AML-193 (cell line): ENCODE measurements around the gene FGFBP1.
A peak's percentile ranks its signal among the peaks of the same experiment; 100 is the strongest.
"Not testable (repeated sequence)": the region's sequence is repeated elsewhere in the genome, so short reads cannot be mapped to it uniquely, and the experiment has no call there.

Source experiments
- DNase-seq, 2 experiments: peaks; one replicate each; lab custom pipeline; 2025; lab: John Stamatoyannopoulos, UW

The FGFBP1 gene

DNA sequence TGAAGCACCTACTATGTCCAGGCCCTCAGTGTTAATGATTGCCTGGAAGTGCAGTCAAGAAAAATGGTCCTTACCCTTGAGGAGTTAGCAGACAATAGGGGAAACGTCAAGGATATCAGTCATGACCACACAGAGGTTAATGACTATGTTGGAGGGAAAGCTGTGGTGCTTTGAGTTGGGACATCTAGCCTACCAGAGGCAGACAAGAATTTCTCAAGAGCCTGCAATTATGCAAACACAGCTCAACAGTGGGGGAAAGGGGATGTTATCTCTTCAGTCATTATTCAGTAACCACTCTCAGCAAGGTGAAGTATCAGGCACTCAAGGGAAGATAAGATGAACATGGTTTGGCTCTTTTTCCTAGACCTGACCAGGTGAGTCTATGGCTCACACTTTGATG, 7.0 kb upstream of the FGFBP1 start:
- DNase-seq = peak; percentile 88

DNA sequence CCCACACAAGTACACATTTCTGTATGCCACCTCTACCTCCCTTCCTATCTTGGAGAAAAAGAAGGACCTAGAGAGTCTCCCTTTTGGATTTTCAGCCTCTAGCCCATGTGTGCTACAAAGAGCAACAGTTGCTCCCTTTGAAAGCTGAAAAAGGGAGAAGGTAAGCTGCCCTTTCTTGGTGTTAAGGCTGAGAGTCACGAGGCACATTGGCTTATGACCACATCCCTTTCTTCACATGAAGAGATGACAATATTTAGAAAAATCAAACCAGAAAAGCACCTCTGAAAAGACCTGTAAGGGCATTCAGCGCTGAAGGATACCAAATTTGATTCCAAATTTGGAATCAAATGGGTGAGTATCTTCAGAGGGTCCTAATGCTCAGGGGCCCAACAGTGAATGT, 6.4 kb upstream of the FGFBP1 start:
- no peak for DNase-seq

DNA sequence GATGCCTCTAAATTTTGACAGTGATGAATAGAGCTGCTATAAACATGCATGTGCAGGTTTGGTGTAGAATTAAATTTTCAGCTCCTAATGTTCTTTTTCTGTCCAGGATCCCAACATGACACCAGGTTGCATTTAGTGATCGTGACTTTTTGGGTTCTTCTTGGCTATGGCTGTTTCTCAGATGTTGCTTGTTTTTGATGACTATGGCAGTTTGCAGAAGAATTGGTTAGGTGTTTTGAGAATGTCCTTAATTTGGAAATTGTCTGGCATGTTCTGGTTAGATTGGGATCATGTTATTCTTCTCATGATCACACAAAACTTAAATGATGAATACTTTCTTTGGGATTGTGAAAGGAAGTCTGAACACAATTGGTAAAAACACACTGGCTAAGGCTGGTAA, 3.7 kb upstream of the FGFBP1 start:
- DNase-seq = no peak

DNA sequence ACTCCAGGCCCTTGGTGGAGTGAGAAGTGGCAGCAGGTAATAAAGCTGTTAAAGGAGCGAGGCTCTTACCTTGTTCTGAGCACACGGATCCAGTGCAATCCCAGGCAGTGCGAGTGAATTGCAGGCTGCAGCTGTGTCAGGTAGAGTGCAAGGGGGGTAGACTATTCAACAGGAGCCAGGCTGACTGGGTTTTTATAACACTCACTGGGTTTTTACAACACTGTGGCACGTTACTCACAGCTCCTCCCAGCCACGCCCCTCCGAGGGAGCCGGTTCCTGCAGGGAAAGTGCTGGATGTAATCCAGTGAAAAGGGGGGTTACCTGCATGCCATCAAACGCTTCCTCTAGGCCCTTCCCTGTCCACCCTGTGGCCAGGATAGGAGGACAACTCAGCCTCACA, 358 bp downstream of the FGFBP1 start:
- no peak for DNase-seq

DNA sequence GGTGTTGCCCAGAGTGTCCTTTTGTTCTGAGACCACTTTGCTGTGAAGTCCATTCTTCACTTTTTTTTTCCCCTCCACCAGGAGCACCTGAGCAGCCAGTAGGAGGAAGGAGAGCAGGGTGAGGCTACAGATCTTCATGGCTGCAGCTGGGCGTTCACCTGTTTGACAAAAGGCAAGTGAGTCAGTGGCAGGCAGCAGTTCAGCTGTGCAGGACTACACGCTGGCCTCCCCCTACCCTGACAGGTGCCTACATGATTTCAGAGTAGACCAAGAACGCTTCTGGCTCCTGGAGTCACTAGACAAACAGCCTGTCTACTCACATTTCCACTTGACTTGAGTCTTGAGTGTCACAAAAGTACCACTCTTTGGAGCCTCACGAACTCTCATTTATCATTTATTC, 2.0 kb downstream of the FGFBP1 start:
- no peak for DNase-seq

DNA sequence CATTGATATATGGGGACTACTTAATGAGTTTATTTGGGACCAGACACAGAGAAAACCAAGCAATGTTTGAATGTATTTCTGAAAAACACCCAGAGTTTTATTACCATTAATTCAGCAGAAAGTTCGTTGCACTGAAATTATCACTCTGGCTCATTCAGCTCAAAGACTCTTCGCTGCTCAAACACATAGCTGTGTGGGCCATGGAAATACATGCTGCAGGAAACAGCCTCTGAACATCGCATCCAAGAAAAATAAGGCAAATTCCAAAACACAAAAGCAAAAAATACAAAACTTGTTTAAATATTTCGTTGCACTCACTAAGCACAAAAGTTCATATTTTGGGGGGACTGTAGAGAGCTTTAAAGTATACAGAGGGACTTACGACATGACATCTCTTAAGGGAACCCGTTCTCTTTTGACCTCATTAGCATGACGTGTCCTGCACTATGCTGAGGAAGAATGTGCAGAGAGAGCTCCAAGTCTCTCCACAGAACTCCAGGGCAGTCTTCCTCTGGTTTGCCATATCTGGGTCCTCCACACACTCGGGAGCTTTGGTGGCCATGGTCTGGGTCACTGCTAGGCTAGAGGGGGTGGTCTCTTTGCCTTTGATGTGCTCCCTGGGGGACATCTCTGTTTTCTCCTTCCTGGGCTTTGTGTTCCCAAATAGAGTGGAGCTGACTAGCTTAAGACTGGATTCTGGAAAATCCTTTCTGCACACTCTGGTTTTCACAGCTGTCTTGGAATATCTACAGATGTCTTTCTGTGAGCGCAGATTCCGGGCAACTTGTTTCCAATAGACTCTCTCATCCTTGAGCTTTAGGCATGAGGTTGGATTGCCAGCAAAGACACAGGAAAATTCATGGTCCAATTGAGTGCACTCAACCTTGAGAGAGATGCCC, 2.8 kb downstream of the FGFBP1 start:
- DNase-seq = no peak

DNA sequence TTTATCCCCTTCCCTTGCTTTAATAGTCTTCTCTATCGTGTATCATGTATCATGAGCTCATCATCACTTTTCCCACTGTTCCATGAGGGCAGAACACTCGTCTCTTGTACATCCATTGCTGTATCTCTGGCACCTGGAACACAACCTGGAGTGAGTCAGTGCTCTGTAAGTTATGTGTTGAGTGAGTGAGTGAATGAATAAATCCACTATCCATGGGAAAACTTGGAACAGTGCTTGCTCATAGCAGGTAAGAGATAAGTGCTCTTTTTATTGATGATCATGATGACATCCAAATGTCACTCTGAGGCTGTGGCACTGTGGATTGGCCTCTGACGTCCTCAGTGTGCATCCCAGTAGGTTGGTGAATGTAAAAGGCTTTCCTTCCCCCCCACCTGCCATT, 4.3 kb downstream of the FGFBP1 start:
- no peak for DNase-seq

DNA sequence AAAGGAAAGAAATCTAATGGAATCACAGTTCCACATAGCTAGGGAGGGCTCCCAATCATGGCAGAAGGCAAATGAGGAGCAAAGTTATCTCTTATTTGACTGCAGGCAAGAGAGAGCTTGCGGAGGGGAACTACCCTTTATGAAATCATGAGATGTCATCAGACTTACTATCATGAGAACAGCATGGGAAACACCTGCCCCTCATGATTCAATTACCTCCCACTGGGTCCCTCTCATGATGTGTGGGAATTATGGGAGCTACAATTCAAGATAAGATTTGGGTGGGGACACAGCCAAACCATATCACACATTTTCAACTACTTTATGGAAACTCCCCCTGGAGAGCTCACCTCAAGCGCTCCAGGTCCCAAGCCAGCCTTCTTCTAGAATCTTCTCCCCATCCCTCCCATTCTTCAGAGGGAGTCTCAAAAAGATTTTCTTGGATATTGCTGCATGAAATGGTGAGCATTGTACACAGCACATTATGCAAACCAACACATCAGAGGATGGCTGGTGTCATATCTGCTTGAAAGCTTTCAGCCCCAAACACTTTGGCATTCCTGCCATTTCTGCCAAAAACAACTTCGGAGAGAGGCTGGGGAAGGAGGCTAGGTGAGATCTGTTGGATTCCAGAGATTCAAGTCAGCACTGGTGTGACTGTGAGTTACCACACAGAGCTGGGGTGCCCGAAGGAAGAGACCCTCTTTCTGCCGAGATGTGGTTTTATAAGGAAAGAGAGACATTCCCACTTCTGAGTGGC, 6.9 kb downstream of the FGFBP1 start:
- DNase-seq = no peak

DNA sequence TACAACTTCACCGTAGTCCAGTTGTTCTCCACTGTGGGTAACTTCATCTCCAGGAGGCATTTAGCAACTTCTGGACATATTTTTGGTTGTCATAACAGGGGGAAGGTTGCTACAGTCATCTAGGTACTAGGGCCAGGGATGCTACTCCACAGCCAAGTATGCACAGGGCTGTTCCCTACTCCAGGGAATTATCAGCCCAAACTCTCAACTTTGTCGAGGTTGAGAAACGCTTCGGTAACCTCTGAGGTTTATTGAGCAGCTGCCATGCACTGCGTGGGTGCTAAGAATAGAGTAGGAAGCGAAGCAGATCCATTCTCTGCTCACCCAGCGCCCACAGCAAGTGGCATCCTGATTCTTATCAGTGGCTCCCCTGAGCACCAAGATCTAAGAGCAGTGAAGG, 8.2 kb downstream of the FGFBP1 start:
- no peak for DNase-seq

DNA sequence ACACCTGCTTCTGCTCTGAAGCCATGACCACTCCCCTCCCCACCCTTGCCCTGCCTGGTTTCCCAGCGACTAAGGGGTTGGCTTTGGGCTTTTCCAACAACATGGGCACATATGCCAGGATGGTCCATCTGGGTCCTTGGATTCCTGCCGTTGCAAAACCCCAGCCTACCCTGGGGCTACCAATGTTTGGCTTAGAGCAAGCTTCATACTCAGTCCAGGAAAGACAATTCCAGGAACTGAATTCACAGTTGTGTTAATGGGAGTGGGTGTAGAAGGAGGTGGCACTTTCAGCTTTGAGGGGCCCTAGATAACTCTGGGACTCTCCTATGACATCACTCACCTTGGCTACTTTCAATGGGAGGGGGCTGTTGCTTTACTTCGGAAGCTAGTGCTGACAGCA, 9.0 kb downstream of the FGFBP1 start:
- no peak for DNase-seq

DNA sequence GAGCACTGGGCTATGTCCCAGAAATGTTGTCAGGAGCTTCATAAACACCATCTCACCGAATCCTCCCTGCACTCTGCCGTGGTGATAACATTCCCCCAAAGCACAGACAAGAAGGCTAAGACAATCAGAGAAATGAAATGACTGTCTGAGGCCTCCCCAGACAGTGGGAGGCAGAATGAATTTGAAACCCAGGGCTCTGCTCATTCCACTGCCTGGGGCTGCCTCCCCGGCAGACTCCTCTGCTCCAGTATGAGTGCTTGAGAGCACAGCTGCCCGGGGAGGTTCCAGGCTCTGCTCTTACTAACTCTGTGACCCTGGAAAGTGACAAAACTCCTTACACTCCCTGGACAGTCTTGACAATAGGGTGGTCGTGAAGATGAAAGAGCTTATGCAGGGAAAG, 9.7 kb downstream of the FGFBP1 start:
- no peak for DNase-seq

DNA sequence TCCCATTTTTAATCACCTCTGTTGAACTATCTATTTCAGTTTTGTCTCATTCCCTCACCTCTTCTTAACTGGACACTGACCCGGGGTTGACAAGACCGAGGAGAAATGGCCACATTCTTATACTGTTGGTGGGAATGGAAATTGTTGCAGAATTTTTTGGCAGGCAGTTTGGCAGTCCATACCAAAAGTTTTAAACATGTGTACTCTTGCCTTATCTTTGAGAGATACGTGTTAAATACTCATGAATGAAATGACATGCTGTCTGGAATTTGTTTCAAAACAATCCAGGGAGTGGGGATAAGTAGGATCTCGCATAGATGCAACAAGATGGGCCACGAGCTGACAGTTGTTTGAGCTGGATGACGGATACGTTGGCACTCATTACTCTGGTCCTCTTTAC, 12.1 kb downstream of the FGFBP1 start:
- DNase-seq = no peak

DNA sequence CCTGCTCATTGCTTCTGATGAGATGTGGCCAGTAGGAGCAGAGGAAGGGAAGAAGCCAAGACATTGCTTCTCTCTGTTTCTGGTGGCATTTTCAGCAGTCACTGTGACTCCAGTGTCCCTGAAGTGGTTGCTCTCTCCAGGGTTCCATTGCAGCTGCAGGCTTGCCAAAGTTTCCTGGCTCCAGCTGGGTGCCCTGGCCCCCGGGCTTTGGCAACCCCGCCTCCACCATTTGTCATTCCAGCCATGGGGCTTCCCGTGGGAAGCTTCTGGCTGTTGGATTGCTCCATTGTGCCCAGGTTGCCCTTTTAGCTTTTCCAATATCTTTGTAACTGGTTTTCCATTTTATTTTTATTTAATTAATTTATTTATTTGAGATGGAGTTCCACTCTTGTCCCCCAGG, 12.7 kb downstream of the FGFBP1 start:
- no peak for DNase-seq

DNA sequence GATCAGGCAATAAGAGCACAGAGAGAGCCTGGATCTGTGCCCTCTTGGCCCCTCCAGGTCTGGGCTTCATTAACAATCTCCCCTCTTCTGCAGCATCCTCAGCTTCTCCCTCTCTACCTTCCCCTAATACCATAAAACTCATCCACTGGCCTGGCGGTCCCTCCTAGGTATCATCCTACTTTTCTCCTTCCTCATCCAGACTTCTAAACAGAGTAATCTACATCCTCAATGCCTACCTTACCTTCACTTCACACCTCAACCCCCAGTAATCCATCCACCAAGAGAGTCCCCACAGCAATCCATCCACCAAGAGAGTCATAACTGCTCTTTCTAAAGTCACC, 17.0 kb downstream of the FGFBP1 start:
- DNase-seq = no peak

DNA sequence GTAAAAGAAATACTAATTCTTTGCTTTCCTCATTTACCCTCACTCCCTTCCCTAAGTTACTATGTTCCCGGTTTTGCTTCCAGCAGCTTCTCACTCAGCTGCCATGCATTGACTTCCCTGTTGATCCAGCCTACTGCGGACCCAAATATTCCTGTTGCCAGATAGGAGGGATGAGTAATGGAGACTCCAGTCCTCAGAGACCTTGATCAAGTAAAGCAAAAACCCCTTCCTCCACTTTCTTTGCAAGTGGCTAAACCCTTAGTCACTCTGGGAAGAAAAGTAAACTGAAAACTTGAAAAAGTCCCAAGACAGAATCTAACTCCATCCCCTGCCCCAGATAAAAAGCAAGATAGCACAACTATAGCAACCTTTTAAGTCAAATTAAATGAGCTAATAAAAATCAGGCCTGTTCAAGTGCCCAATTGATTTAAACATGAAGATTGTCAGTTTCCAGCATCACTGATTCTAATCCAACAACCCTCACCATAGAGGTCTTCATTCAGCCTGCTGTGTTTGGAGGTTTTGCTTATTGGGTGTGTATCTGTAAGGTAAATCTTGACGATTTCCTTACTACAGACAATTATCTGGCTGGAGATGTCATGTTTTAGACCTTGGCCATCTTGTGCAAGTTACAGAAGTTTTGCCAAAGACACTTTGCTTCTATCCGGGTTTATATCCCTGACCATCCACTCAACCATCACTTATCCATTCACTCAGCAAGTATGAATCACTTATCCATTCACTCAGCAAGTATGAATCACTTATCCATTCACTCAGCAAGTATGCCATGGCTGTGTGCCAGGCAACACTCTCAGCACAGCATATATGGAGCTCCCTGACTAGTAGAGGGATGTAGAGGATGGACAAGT, 17.6 kb downstream of the FGFBP1 start:
- no peak for DNase-seq

DNA sequence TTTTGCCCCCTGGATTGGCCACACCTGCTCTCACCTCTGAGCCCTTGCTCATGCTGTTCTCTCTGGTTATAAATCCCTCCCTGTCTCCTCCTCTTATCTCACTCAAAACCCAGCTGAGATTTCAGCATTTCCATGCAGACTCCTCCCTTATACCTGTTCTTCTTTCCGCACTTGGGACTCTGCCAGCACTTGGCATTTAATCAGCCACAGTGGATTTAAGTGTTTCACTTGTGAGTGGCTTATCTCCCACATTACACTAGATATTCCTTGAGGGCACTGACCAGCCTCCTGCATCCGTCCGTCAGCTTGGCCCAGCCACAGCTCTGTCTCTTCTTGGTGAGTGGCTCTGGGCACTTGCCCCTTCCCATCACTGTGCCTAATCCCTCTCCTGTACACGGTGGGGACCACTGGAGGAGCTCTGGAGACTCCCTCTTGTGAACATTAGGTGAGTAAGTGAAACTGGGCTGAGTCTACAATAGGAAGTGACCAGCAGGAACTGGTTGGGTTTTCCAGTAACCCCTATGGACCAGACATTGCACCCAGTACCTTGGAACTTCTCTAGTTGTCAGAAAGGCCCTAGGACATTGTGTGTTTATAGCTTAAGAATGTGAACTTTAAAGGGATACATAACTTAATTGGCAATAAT, 19.9 kb downstream of the FGFBP1 start:
- no peak for DNase-seq

DNA sequence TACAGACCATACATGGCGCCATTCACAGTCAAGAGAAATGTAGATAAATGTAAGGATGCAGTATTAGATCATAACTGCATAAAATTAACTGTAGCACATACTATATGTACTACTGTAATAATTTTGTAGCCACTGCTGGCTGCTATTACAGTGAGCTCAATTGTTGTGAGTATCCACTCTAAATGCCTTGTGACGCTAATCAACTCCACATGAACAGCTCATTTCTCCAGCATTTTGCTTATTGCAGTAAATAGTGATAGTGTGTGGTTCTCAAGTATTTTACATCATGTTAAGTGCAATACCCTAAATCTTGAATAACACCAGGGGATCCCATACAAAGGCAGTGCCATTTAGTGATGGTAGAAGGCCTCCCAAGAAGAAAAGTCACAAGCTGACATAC, 21.2 kb downstream of the FGFBP1 start:
- no peak for DNase-seq

DNA sequence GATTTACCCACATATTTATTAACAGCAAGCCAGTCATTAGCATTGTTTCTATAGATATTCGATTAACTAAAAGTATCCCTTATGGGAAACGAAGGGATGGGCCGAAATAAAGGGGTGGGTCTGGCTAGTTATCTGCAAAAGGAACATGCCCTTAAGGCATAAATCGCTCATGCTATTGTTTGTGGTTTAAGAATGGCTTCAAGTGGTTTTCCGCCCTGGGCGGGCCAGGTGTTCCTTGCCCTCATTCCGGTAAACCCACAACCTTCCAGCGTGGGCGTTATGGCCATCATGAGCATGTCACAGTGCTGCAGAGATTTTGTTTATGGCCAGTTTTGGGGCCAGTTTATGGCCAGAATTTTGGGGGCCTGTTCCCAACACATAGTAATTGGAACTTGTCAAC, 22.2 kb downstream of the FGFBP1 start:
- not testable (repeated sequence) for DNase-seq

DNA sequence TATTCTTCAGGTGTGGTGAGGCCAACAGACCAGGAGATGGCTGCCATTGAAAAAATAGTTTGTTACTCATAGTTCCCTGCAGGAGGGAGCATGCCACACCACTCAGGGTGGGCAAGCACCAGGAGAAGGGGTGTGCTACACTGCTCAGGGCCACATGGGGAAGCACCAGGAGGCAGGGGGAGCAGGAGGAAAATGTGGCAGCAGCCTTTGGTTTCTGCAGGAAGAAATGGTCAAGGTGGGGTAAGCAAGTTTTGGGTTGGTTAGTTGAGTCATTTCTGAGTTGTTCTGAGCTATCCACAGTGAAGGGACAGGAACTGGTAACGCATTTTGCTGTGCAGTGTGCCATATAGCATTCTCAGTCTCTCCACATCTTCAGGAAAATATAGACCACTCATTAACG, 23.8 kb downstream of the FGFBP1 start:
- no peak for DNase-seq

DNA sequence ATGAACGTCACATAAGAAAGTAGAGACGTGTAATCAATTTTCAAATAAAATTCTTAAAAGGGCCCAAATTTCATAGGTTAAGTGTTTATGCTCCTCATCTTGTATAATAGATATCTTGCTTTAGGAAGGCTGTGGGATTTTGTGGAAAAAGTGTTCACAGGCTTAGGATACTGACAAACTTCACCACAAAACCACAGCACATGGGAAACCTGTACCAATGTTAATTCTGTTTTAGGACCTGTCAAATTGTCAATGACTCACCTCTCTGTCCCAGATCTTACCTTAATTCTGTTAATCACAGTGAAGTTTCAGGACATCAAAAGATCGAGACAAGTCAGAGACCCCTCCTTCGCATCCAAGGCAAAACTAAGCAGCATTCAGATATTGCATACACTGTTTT, 24.2 kb downstream of the FGFBP1 start:
- DNase-seq = no peak

DNA sequence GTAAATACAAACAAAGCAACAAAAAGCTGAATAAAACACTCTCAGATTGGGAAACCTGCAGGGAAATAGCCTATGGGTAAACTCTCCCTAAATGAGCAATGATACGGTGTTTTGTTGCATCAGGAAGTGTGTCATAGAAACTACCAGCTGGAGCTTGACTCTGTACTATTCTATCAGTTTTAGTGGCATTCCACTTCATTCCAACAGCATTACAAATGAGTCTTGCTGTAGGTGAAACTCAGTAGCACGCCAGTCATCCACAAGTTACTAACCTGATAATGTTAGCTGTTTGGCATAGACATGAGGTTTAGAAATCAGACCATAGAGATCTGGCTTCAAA, 24.9 kb downstream of the FGFBP1 start:
- no peak for DNase-seq

DNA sequence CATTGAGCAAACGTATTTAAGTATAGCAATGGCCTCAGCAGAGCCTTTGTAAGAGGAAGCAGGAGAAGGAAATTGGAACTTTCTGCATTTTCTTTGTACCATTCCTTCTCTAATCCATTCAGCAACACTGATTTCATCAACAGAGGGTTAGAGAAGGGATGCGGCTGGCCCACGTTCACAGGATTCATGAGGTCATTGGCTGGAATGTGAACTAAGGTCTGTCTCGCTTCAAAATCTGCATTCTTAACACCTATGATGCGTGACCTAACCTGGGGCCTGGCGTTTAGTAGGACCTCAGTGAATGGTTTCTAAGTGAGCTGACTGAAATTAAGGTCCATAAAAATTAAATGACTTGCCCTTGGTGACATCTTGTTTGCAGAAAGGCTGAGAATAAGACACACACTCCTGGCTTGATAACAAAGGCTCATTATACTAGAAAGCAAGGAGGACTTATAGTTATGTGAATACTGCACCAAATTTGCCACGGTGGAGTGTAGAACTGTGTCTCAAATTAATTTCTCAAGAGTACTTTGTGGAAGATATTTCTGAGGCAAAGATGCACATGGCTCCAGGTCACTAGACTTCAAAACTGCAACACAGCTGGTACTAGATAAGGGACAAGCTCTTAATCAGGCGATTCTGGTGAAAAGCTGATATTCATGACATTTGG, 25.4 kb downstream of the FGFBP1 start:
- no peak for DNase-seq
